Activated gamma-delta T cell treated with anti-CD3 and anti-CD28 coated beads, Interleukin-2, amount 50 U/mL, for 16 hours (primary cell): Measurements from ENCODE around the gene SULT1A1.
"Not testable (repeated sequence)": the region's sequence is repeated elsewhere in the genome, so short reads cannot be mapped to it uniquely, and the experiment has no call there.

Source experiments
- DNase-seq: peaks from one replicate; pipeline ENCODE4 v3.0.0-alpha.2; 2020; ENCODE audit warnings: low read depth

Gene SULT1A1

DNA sequence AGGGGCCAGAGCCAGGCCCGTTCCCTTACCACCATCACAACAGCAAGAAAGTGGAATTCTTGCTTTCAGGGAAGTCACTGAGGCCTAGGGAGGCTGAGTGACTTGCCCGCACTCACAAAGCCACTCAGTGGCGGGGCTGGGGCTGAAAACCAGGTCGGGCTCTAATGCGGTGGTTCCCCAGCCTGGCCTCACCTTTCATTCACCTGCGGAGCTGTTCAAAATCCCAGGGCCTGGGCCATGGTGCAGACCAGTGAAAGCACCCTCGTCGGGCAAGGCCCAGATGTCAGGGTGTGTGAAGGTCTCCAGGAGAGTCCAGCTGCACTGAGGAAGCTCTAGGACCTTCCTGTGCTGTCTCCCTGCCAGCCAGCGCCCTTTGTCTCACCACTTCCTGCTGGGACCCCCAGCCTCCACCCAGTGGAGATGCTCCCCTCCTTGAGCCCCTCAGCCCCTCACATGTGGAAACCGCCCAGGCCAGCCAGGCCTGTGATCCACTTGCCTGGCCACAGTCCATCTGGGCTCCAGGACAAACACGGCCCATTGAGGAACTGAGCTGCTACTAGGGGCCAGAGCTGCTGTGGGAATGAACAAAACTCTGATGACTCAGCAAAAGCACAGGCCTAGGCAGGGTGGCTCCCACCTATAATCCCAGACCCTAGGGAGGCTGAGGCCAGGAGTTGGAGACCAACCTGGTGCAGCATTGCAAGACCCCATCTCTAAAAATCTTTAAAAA is 812 bp downstream of the SULT1A1 start:
- not testable (repeated sequence) for DNase-seq

- DNase-seq = not testable (repeated sequence)
These were observed 1.4 kb downstream of the SULT1A1 start for GRCh38 chr16:28608496-28608808.

DNA sequence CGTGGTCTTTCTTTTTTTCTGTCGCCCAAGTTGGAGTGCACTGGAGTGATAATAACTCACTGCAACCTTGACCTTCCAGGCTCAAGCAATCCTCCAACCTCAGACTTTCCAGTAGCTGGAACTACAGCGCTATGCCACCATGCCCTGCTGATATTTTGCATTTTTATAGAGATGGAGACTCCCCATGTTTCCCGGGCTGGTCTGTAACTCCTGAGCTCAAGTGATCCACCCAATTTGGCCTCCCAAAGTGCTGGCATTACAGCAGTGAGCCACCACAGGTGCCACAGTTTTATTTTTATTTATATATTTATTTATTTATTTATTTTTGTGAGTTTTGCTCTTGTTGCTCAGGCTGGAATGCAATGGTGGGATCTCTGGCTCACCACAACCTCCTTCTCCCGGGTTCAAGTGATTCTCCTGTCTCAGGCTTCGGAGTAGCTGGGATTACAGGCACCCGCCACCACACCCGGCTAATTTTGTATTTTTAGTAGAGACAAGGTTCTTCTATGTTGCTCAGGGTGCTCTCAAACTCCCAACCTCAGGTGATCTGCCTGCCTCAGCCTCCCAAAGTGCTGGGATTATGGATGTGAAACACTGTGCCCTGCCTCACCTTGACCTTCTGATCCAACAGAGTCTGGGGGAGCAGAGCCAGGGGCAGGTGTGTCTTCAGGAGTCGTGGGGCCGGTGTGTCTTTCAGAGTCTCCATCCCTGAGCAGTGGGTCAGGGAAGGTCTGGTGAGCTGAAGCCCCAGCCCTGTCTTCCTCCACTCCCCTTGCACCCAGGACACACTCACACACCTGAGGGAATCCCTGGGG is 2.0 kb downstream of the SULT1A1 start:
- DNase-seq = not testable (repeated sequence)

DNA sequence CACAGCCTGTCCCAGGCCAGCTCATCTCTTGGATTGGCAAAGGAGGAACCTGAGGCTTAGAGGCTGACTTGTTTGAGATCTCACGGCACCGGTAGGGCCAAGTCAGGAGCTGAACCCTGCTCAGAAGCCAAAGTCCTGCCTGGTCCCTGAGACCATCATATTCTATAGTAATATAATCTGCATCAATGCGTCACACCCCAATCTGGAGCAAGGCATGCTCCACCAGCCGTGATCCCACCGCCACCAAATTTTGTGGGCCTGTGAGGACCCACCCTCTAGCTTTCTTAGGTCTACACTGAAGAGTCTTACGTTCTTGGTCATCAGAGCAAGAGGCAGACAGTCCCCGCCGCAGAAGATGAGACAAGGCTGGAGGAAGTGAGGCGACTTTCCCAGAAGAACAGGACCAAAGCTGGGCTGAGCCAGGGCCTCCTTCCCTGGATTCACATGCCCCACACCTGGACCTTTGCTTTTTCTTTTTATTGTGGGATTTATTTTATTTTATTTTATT is 2.7 kb downstream of the SULT1A1 start:
- DNase-seq = no peak

DNA sequence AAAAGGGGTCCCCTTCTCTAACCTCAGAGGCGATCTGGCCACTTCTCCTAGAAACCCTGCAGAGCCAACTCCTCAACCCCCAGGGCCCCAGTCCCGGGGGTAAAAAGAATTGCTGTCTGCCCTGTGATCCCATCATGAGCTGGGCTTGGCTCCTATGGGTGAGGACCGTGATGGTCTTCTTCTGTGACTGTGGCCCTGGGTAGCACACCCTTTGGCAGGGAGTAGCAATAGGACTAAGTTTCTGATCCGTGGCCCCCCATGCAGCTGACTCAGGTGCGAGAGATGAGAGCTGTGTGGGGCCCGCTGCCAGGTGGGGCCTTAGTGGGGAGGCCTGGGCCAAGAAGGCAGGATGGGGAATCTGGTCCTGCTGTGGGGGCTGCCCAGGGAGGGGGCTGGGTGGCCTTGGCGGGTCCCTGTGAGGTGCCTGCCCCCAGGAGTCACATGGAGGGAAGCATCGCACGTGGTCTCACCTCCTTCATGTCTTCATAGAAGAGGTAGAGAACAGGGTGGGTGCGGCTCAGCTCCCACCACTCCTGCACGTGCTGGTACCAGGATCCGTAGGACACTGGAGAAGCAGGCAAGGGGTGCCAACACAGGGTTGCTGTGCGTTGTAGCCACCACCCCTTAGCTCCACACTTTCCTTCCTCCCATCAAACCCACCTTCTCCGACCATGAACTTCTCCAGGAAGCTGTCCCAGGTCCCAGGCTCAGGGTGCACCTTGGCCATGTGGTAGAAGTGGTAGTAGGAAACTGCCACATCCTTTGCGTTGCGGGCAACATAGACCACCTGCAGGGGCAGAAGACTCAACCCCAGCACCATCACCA is 3.3 kb downstream of the SULT1A1 start:
- DNase-seq = no peak

- no peak for DNase-seq
These were observed 5.7 kb downstream of the SULT1A1 start for GRCh38 chr16:28604186-28604565.

DNA sequence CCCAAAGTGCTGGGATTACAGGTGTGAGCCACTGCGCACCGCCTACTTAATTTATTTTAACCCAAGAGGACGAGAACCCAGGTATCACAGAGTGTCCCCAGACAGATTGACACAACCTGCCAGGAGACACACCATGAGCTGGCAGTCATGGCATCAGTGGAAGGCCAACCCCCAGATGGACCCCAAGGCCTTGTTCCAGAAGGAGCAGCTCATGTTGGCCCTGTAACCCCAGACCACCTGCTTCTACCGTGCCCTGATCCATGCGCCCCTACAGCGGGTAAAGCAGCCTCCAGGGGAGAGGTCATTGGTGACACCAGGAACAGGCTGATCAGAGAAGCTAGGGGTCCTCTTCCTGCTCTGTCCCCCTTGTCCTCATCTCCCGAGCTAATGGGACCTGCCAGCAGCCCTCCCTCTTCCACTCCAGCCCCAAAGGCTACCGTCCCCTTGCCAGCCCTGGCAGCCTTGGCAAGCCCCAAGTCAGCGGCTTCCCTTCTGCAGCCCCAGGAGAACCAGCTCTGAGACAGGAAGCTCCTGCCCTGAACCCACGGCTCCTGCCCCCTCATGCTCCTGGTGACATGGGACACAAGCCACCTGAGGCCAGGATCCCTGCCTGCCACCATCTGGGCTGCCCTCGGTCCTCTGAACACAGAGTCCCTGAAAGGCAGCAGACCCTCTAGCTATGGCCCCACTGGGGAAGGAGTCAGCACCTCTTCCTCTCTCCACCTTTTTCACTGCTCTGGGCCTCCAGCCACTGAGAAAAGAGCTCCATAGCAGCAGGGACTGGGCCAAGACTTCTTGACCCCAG is 6.3 kb downstream of the SULT1A1 start:
- no peak for DNase-seq

DNA sequence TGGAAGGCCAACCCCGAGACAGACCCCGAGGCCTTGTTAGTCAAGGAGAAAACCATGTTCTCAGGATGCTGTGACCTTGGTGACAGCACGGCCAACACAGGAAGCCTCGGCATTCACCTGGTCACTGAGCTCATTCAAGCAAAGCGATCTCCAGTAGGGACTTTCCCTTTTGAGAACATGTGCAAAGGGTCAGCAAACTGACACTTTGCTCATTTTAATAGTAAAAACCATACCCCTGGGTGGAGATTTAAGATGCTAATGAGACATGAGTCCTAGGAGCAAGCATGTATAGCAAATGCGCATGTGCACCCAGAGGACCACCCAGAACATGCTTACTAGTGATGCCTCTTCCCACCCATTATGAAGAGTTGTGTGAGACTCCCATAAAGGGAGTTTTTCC is 7.3 kb downstream of the SULT1A1 start:
- no peak for DNase-seq

DNA sequence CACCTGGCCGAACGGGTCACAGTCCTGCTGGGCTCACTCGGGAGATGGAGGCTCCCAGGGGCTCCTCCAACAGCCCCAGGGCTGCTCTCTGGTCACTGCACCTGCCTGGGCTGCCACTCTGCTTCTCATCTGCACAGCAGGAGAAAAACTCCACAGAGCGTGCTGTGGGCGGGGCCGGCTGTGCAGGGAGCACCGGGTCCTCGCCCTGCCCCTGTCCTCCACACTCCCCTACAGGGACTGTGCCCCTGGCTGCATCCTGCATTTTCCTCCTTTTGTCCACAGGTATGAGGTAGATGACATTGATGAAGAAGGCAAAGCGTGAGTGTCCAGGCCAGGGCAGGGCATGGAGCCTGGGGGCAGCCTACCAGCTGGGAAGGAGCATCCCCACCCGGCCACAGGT is 7.8 kb downstream of the SULT1A1 start:
- DNase-seq = not testable (repeated sequence)

DNA sequence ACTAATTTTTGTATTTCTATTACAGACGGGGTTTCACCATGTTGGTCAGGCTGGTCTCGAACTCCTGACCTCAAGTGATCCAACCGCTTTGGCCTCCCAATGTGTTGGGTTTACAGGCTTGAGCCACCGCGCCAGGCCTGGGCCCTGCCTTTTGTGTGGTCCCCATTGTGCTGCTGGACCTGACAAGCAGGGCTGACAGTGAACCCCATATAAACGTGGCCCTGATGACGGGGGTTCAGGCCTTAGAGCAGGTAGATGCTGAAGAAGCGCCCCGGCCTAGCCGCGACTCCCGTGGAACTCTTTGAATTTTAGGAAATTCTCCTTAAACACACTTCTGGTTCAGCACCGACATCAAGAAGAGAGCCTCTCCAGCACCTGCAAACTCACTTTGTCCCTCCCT is 8.3 kb downstream of the SULT1A1 start:
- not testable (repeated sequence) for DNase-seq

DNA sequence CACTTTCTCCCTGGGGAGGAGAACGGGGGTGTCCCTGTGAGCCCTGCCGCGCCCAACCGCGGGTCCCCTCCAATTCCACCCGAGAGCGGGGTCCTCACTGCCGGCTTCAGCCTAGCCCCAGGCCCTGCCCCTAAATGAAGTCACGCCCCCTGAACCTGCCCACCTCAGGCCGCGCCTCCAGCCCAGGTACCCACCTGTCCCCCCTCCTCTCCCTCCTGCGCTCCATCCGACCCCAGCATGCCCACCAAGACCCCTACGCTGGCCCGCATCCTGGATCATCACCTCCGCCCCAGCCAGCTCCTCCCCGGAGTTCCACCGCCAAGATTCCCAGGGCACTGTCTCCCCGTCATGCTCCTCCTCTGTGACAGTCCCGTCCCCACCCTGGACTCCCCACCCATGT is 8.9 kb downstream of the SULT1A1 start:
- not testable (repeated sequence) for DNase-seq

GRCh38 chr16:28599377-28600285 is 10.2 kb downstream of the SULT1A1 start:
- DNase-seq = not testable (repeated sequence)

GRCh38 chr16:28597692-28598261 is 12.1 kb downstream of the SULT1A1 start:
- DNase-seq = no peak

DNA sequence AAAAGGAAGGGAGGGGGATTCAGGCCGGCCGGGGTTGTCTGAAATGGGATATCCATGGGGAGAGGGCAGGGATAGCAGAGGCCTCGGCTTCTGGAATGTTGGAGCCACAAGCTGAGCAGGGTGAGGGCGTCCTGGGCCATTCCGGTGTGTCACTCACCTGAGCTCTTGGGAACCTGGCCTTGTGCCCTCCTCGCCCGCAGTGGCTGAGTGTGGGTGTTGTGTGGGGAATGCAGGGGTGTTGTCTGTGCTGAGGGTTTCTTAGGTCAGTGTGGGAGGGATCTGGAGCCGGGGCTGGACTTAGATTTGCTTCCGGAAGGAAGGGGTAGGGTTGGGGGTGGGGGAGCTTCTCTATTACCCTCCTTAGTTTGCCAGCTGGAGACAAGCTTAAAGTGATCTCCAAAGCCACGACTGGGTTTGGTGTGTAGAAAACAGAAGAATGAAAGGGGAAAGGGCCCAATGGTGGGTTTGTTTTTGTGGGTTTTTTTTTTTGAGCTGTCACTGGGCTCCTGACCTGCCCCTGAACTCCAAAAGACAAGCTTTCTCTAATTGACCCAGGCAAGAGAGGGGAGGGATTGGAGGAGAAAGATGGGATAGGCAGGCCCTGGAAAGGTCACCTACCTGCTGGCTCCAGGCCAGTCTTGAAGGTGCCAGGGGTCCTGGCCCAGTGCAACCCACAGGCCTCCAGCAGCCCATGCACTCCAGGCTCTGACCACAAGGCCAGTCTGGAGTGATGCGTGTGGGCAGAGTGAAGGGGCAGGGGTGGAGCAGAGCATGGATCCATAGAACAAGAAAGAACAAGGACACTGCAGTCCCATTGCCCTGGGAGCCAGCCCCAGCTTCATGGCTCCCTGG is 12.8 kb downstream of the SULT1A1 start, which contains the start of gene SULT1A2:
Gene SULT1A2 (minus strand): TSS at position 211 of the 852 bp plus-strand sequence. CDS start 1,120 bp downstream, outside the sequence.
- DNase-seq = no peak

DNA sequence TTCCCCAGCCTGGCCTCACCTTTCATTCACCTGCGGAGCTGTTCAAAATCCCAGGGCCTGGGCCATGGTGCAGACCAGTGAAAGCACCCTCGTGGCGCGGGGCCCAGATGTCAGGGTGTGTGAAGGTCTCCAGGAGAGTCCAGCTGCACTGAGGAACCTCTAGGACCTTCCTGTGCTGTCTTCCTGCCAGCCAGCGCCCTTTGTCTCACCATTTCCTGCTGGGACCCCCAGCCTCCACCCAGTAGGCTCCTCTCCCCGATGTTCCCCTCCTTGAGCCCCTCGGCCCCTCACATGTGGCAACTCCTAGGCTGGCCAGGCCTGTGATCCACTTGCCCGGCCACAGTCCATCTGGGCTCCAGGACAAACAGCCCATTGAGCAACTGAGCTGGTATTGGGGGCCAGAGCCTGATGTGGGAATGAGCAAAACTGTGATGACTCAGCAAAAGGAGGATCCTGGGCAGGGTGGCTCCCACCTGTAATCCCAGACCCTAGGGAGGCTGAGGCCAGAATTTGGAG is 13.7 kb downstream of the SULT1A1 start:
- no peak for DNase-seq

DNA sequence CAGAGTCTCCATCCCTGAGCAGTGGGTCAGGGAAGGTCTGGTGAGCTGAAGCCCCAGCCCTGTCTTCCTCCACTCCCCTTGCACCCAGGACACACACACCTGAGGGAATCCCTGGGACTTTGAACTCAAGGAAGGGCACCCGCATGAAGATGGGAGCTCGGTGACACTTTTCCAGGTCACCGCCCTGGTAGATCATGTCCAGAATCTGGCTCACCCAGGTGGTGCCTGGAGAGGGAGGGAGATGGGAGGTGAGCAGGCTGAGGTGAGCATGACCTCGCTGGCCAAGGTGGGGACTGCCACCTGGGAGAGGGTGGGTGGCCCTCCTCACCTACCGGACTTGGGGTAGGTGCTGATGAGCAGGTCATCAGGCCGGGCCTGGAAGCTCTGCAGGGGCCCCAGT is 14.4 kb downstream of the SULT1A1 start:
- not testable (repeated sequence) for DNase-seq

- DNase-seq = no peak
These were observed 16.8 kb downstream of the SULT1A1 start for GRCh38 chr16:28592979-28593553.

DNA sequence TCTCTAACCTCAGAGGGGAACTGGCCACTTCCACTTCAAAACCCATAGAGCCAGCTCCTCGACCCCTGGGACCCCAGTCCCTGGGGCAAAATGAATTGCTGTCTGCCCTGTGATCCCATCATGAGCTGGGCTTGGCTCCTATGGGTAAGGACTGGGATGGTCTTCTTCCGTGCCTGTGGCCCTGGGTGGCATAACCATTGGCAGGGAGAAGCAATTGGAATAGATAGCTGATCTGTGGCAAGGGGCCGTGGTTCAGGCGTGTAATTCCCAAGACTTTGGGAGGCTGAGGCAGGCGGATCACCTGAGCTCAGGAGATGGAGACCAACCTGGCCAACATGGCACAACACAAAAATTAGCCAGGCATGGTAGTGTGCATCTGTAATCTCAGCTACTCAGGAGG is 17.3 kb downstream of the SULT1A1 start:
- DNase-seq = no peak
